Glomerular visceral epithelial cell (primary cell): ENCODE measurements around the gene MRPL22.
A peak's percentile ranks its signal among the peaks of the same experiment; 100 is the strongest.
"Not testable (repeated sequence)": the region's sequence is repeated elsewhere in the genome, so short reads cannot be mapped to it uniquely, and the experiment has no call there.

ENCODE experiments used
- DNase-seq: peaks from one replicate; pipeline ENCODE4 v3.0.0-alpha.2; 2016; ENCODE audit errors: extremely low spot score

Gene MRPL22

DNA sequence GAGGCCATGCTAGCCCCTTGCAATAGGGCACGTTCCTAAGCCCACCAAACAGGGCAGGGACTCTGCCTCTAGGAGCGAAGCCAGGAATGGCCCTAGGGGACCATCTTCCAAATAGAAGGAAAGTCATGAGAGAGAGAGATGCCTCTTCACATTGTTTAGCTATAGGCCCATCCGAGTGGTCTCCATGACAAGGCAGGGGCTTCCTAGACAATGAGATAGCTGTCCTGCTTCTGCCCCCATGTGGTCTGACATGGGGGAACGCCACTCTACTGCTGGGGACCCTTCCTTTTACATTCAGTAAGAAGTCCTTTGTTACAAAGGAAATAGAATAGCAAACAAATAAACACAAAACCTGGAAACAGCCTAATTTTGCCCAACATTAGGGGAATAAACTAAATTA is 54.8 kb downstream of the MRPL22 start:
- no peak for DNase-seq

DNA sequence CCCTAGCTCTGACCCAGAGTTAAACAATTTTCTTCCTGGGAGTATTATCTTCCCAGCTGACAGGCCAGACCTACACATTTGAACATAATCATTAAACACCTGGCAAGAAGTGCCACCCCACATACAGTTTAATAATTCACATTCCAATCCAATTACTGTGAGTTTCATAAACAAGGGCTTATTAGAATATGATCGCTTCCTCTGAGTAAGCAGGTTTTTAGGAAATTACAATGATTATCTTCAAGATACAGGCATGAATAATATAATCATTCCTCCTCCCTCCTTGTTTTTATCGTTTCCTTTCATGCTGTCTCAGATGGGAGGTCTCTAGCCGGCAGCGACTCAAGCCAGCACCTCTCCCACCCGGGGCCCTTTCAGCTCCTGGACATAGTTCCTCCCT is 56.9 kb downstream of the MRPL22 start:
- no peak for DNase-seq

- no peak for DNase-seq
These were observed 59.0 kb downstream of the MRPL22 start for GRCh38 chr5:154999865-155000264.

- no peak for DNase-seq
These were observed 60.6 kb downstream of the MRPL22 start for GRCh38 chr5:155001523-155001922.

- peak; percentile 11 for DNase-seq
These were observed 61.8 kb downstream of the MRPL22 start for GRCh38 chr5:155002722-155003121.

- DNase-seq = peak; percentile 31
These were observed 63.4 kb downstream of the MRPL22 start for GRCh38 chr5:155004138-155004744.

GRCh38 chr5:155006265-155006664 is 65.4 kb downstream of the MRPL22 start:
- not testable (repeated sequence) for DNase-seq

GRCh38 chr5:155008669-155009068 is 67.8 kb downstream of the MRPL22 start:
- DNase-seq = no peak

- DNase-seq = no peak
These were observed 70.0 kb downstream of the MRPL22 start for GRCh38 chr5:155010881-155011280.

GRCh38 chr5:155013526-155013925 is 72.7 kb downstream of the MRPL22 start, which contains the start of gene KIF4B:
TSS of gene KIF4B (plus strand) at chr5:155013755. CDS start at chr5:155013860, 105 bp downstream.
- DNase-seq = no peak

GRCh38 chr5:155015239-155015638 is 74.4 kb downstream of the MRPL22 start:
- DNase-seq = no peak

DNA sequence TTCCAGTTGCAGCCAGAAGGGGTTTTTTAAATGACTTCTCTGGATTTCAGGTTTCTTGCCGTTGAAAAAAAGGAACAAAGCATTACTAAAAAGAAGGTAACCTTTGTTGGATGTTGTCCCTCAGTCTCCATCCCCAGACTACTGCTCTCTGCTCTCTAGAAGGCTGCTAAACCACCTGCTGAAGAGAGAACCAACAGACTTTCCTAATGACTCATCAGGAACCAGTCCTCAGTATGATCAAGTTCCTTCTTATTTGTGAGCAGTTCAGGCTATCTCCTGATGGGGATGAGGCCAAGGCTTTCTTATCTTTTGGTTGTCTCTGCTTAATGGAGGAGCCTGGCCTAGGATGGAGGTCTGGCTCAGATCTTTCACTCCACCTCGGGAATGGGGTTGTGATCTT is 76.7 kb downstream of the MRPL22 start:
- DNase-seq = no peak
